Stimulated activated naive CD8-positive, alpha-beta T cell treated with anti-CD3 and anti-CD28 coated beads, Interleukin-15, Interleukin-2, amounts not matched to agents 100 U/mL and 50 U/mL, for 24 hours (primary cell): Measurements from ENCODE around the gene HMG20B.
"Not testable (repeated sequence)": the region's sequence is repeated elsewhere in the genome, so short reads cannot be mapped to it uniquely, and the experiment has no call there.

Experiments
- ATAC-seq: fragments of 150-1000 bp; cut with Tn5 transposase; one replicate; pipeline ENCODE4 v1.10.0; 2021
- DNase-seq: peaks from one replicate; pipeline ENCODE4 v3.0.0; 2021

Gene HMG20B

GRCh38 chr19:3556978-3557460 is 15.7 kb upstream of the HMG20B start:
- peak; percentile 81 for DNase-seq
- ATAC-seq, result peak; percentile 42

- DNase-seq (peak; percentile 98), ATAC-seq (peak; percentile 92)
Observed at GRCh38 chr19:3557461-3558248, 15.1 kb upstream of the HMG20B start, which contains the start of gene MFSD12. MFSD12 (minus strand) TSS chr19:3557586; CDS start chr19:3557403, 183 bp downstream.

GRCh38 chr19:3563709-3564524 is 8.8 kb upstream of the HMG20B start:
- ATAC-seq, result no peak

GRCh38 chr19:3565139-3565538 is 7.6 kb upstream of the HMG20B start:
- no peak for ATAC-seq

More at GRCh38 chr19:3563709-3564524, 8.8 kb upstream of the HMG20B start:
- no peak for DNase-seq

GRCh38 chr19:3570042-3570441 is 2.7 kb upstream of the HMG20B start:
- ATAC-seq, DNase-seq: not testable (repeated sequence)

More at GRCh38 chr19:3565139-3565538, 7.6 kb upstream of the HMG20B start:
- no peak for DNase-seq

GRCh38 chr19:3570606-3571011 is 2.1 kb upstream of the HMG20B start:
- DNase-seq, result no peak
- no peak for ATAC-seq

- ATAC-seq (peak; percentile 95), DNase-seq (peak; percentile 99)
Observed at GRCh38 chr19:3572132-3572854, 451 bp upstream of the HMG20B start.

- peak; percentile 52 for DNase-seq
- ATAC-seq, result no peak
Observed at GRCh38 chr19:3573162-3573857, 566 bp downstream of the HMG20B start.

GRCh38 chr19:3573858-3574637 is 1.3 kb downstream of the HMG20B start:
- ATAC-seq (peak; percentile 20), DNase-seq (peak; percentile 94)

GRCh38 chr19:3575260-3575741 is 2.6 kb downstream of the HMG20B start:
- DNase-seq (no peak), ATAC-seq (no peak)

GRCh38 chr19:3575949-3576673 is 3.4 kb downstream of the HMG20B start:
- DNase-seq (no peak), ATAC-seq (no peak)

GRCh38 chr19:3576696-3577443 is 4.1 kb downstream of the HMG20B start:
- DNase-seq, result no peak
- ATAC-seq, result no peak

GRCh38 chr19:3577723-3578344 is 5.1 kb downstream of the HMG20B start:
- no peak for ATAC-seq
- no peak for DNase-seq

- DNase-seq (no peak), ATAC-seq (no peak)
Observed at GRCh38 chr19:3578390-3578789, 5.6 kb downstream of the HMG20B start.

GRCh38 chr19:3580156-3580934 is 7.6 kb downstream of the HMG20B start:
- DNase-seq (no peak), ATAC-seq (no peak)

- not testable (repeated sequence) for ATAC-seq, DNase-seq
Observed at GRCh38 chr19:3581792-3582191, 9.0 kb downstream of the HMG20B start.

- not testable (repeated sequence) for ATAC-seq, DNase-seq
Observed at GRCh38 chr19:3584036-3584802, 11.5 kb downstream of the HMG20B start.
